HepG2 (cell line): ENCODE data around the gene ISY1. TPM values are rescaled to one million over a fixed set of nuclear protein-coding genes. Genes with fewer than 3 reads are reported as not detected.
A peak's percentile ranks its signal among the peaks of the same experiment; 100 is the strongest.

Experiments used
- ATAC-seq: fragments of 200-7000 bp; cut with Tn5 transposase; 3 replicates; pipeline ENCODE4 v1.9.1; 2020; ENCODE audit warnings: mild to moderate bottlenecking, moderate library complexity
- BruUV-seq: library from RNA; stranded (reverse); fragments of 400-500 nt; replicated peaks from 2 replicates; lab custom pipeline; 2021; lab: Mats Ljungman, UMichigan
- CTCF ChIA-PET: fragments of 300-600 bp; formaldehyde crosslinking; extraction: SDS; loops from one replicate; lab custom pipeline; 2021; ENCODE audit warnings: low total read pairs, inconsistent platforms, low intra/inter-chr PET ratio; lab: Yijun Ruan, JAX
- POLR2A ChIA-PET: fragments of 350-600 bp; sonication (Branson Sonifier 250); formaldehyde crosslinking; loops from one replicate; lab custom pipeline; 2020; ENCODE audit warnings: antibody characterized with exemption, inconsistent platforms; lab: Yijun Ruan, JAX
- DNase-seq: peaks from one replicate; pipeline ENCODE4 v3.0.0-alpha.2; 2015; ENCODE audit warnings: low spot score
- FAIRE-seq: peaks from 3 replicates; lab custom pipeline; 2011; peaks lifted over from hg19 to GRCh38; lab: Jason Lieb, UNC
- H2AFZ ChIP-seq: one replicate; pipeline ENCODE4 v1.6.1; 2011; ENCODE audit warnings: low read length, inconsistent platforms
- H3K27ac ChIP-seq: fragments of 300-600 bp; 3 replicates; pipeline ENCODE4 v1.8.0; 2011; ENCODE audit warnings: mixed run types, mild to moderate bottlenecking, mixed read lengths, low read length, inconsistent platforms; ENCODE audit not compliant: insufficient read depth; ENCODE audit errors: extremely low read length
- H3K27me3 ChIP-seq, 2 experiments: fragments of 200-600 bp in 1 of 2; 2 replicates in 1 of 2; 3 replicates in 1 of 2; pipeline versions ENCODE4 v1.6.0 to v1.8.0; 2011; ENCODE audit warnings: low read length in 2 of 2, mild to moderate bottlenecking in 2 of 2, moderate library complexity in 2 of 2, inconsistent platforms in 1 of 2; ENCODE audit not compliant: insufficient read depth in 2 of 2, control insufficient read depth in 1 of 2
- H3K36me3 ChIP-seq, 2 experiments: fragments of 200-600 bp in 1 of 2; replicated peaks in 1 of 2; 2 replicates in 1 of 2; 3 replicates in 1 of 2; pipeline versions ENCODE4 v1.5.1 to v1.8.0; 2011; ENCODE audit warnings: low read length in 2 of 2, inconsistent platforms in 1 of 2; ENCODE audit not compliant: insufficient read depth in 2 of 2, control insufficient read depth in 1 of 2
- H3K4me1 ChIP-seq: 2 replicates; pipeline ENCODE4 v1.5.1; 2012; ENCODE audit warnings: low read length, inconsistent platforms; ENCODE audit not compliant: insufficient read depth
- H3K4me2 ChIP-seq: 2 replicates; pipeline ENCODE4 v1.6.0; 2011; ENCODE audit warnings: low read depth, low read length, inconsistent platforms
- H3K4me3 ChIP-seq, 3 experiments: fragments of 200-600 bp in 1 of 3; sonication (generic), shearing (Covaris generic) in 1 of 3; replicated peaks in 1 of 3; 2 replicates each; pipeline ENCODE4 v1.5.1; 2011 to 2016; ENCODE audit warnings: low read length in 3 of 3, inconsistent platforms in 2 of 3, low read depth in 2 of 3, mild to moderate bottlenecking in 2 of 3, control low read depth in 1 of 3, mixed read lengths in 1 of 3; ENCODE audit not compliant: insufficient read depth in 1 of 3
- H3K79me2 ChIP-seq: one replicate; pipeline ENCODE4 v1.6.1; 2011; ENCODE audit warnings: low read length, inconsistent platforms; ENCODE audit not compliant: insufficient read depth
- H3K9ac ChIP-seq: 2 replicates; pipeline ENCODE4 v1.6.0; 2011; ENCODE audit warnings: mild to moderate bottlenecking, low read depth, low read length, inconsistent platforms; ENCODE audit not compliant: insufficient read depth
- H3K9me3 ChIP-seq: 2 replicates; pipeline ENCODE4 v1.5.1; 2012; ENCODE audit warnings: mild to moderate bottlenecking, low read length
- H4K20me1 ChIP-seq: 2 replicates; pipeline ENCODE4 v1.6.0; 2011; ENCODE audit warnings: inconsistent platforms, mild to moderate bottlenecking, low read length, moderate library complexity; ENCODE audit not compliant: insufficient read depth
- HNRNPK ChIP-seq: fragments of 200-400 bp; formaldehyde crosslinking; IDR thresholded peaks from 2 replicates; pipeline ENCODE4 v1.6.1; 2018; ENCODE audit warnings: low read length, low read depth, moderate library complexity, mild to moderate bottlenecking; ENCODE audit not compliant: poor library complexity, severe bottlenecking
- PTBP1 ChIP-seq: fragments of 200-400 bp; formaldehyde crosslinking; IDR thresholded peaks from 2 replicates; pipeline ENCODE4 v1.6.1; 2018; ENCODE audit warnings: low read length, low read depth; ENCODE audit not compliant: poor library complexity, severe bottlenecking
- RBFOX2 ChIP-seq: fragments of 200-400 bp; formaldehyde crosslinking; IDR thresholded peaks from 2 replicates; pipeline ENCODE4 v1.6.1; 2017; ENCODE audit warnings: low read depth, mild to moderate bottlenecking, low read length
- RBM22 ChIP-seq: fragments of 200-400 bp; formaldehyde crosslinking; optimal IDR thresholded peaks from 2 replicates; pipeline ENCODE3; 2017; ENCODE audit warnings: mild to moderate bottlenecking, low read length, moderate library complexity
- SP2 ChIP-seq: sonication (generic); formaldehyde crosslinking; IDR thresholded peaks from 2 replicates; pipeline ENCODE4 v1.5.1; 2020; ENCODE audit warnings: mild to moderate bottlenecking, missing genetic modification reagents
- ZBTB1 ChIP-seq: sonication (generic); formaldehyde crosslinking; IDR thresholded peaks from 2 replicates; pipeline ENCODE4 v1.4.0; 2020; ENCODE audit warnings: missing genetic modification reagents, borderline replicate concordance
- WGBS: methylation state at CpG from one replicate; pipeline ENCODE4 v1.1.6; 2017; ENCODE audit warnings: low lambda C conversion rate; 5-methylcytosine and 5-hydroxymethylcytosine counted together
- in situ Hi-C: cut with HindIII; loops from 2 replicates; pipeline ENCODE4 v1.10.0; 2017; ENCODE audit warnings: low pct_unique_long_range_greater_than_20kb; ENCODE audit not compliant: extremely low pct_ligation_motif_present
- intact Hi-C: fragments of 100-400 bp; cut with micrococcal nuclease; formaldehyde crosslinking; loops from one replicate; pipeline ENCODE4 v1.10.0; 2022; ENCODE audit not compliant: unreplicated experiment
- polyA plus RNA-seq, 8 experiments: library from polyadenylated mRNA; depleted of rRNA in 3 of 8; stranded (reverse) in 7 of 8; unstranded in 1 of 8; fragments of >200 nt; fragmentation: Illumina TruSeq in 4 of 8; extraction: Trizol in 4 of 8; gene quantifications; 2 replicates each; pipeline versions ENCODE4 v1.2.1 to v1.2.3, GENCODE V29; 2011 to 2016; ENCODE audit warnings: low read depth in 4 of 8, missing spikeins in 1 of 8, mixed read lengths in 1 of 8; ENCODE audit not compliant: insufficient read depth in 1 of 8
- total RNA-seq, 5 experiments: library from RNA; depleted of rRNA; stranded (reverse); fragments of >200 nt; fragmentation: Illumina TruSeq; extraction: Trizol; gene quantifications; 2 replicates each; pipeline ENCODE4 v1.2.3, GENCODE V29; 2016; ENCODE audit warnings: low read depth in 1 of 5
- TF ChIP-seq, protein P1 (sequence below), 2 experiments: sonication (generic) in 1 of 2; formaldehyde crosslinking in 1 of 2; IDR thresholded peaks; 2 replicates each; pipeline versions ENCODE4 v1.4.0 to v1.6.1; 2016 to 2020; ENCODE audit warnings: borderline replicate concordance in 1 of 2, low read depth in 1 of 2, mild to moderate bottlenecking in 1 of 2, missing genetic modification reagents in 1 of 2

Gene ISY1
- total and polyA plus RNA-seq, 2 of the 13 experiments (the other 11 are each of a cell fraction or from before 2014, with no cell fraction given) = 21.0 to 39.1 TPM

DNA sequence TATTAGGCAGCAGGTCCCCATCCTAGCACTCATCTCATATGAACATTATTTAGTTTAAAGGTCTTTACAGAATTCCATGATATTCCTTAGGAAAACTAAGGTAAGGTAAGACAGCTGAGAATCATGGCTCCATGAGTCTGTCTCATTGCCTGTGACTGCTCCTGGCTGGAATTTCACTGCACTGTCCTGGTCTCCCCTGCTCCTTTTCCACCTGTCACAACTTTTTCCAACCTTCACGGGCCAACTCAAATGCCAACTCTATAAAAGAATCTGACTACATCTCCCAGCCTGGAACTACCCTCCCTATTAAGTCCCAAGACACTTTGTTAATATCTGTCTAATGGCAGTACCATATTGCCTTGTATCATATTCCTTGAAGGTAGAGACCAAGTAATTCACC, 15.2 kb upstream of the ISY1 start:
- Histone ChIP-seq H3K79me2 (peaks cover 96% of the 10 kb centered on the region), H3K27me3 (no peaks in the 10 kb centered on the region), H3K27ac (no peak overlapping the region), H3K4me3 (no peak overlapping the region), H3K36me3 (peaks cover 7 to 48% of the 10 kb centered on the region in 2 experiments), H3K9ac (no peak overlapping the region), H4K20me1 (peaks cover 92% of the 10 kb centered on the region), H3K4me2 (no peak overlapping the region), H3K9me3 (no peaks in the 10 kb centered on the region), H3K4me1 (peaks cover 75% of the 10 kb centered on the region), H2AFZ (no peak overlapping the region)
- in situ Hi-C loops (no loop called here), intact Hi-C loops (no loop called here)
- ATAC-seq = peak; percentile 41; the same call in 2 of the 3 replicates
- no peak for FAIRE-seq
- ChIA-PET POLR2A (interaction anchor here (0.7 kb wide), 1 partner anchor 27 kb away, joined by 3 read pairs; no protein-coding TSS in a partner anchor), CTCF (no interaction called here)
- no TSS peak for BruUV-seq
- DNase-seq = no peak
- TF ChIP-seq SP2 (CRISPR knock-in tag) (no peak), RBFOX2 (peak; percentile 31; the same call in 1 of the 2 replicates), ZBTB1 (no peak), PTBP1 (no peak), RBM22 (peak; percentile 44), HNRNPK (no peak)
- 83% methylated on average over 1 of the region's 1 CpG for WGBS

DNA sequence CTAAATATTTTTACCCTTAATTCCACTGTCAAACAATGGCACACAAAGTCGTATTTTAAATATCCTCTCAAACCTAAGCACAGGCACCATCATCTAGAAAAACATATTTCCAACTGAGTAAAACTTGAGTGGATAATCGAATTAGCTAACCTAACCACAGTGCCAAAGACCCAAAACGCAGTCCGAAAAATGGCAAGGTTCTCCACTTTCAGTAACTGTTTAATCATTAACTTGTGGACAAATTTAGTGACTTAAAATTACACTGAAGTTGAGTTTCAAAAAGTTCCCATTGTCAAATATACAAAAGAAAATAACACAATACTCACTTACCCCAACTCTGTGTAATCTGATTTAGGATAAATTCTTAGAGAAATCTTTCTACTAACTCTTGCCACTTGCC, 12.9 kb upstream of the ISY1 start:
- intact Hi-C loops = no loop called here
- ATAC-seq = no peak
- H3K27ac ChIP-seq = no peak overlapping the region
- ChIA-PET CTCF (interaction anchor here (1.8 kb wide), 1 partner anchor 72 kb away, joined by 4 read pairs; no protein-coding TSS in a partner anchor), POLR2A (no interaction called here)
- no peaks in the 10 kb centered on the region for H3K27me3 ChIP-seq
- H3K9me3 ChIP-seq = no peaks in the 10 kb centered on the region
- in situ Hi-C loops = no loop called here
- H3K4me2 ChIP-seq = no peak overlapping the region
- peaks cover 78% of the 10 kb centered on the region for H3K79me2 ChIP-seq
- peaks cover 52% of the 10 kb centered on the region for H3K4me1 ChIP-seq
- no peak for FAIRE-seq
- H3K4me3 ChIP-seq = no peak overlapping the region
- 41% methylated on average over 4 of the region's 4 CpGs for WGBS
- BruUV-seq = no TSS peak
- H2AFZ ChIP-seq = no peak overlapping the region
- DNase-seq = no peak
- H3K9ac ChIP-seq = no peak overlapping the region
- peaks cover 9 to 61% of the 10 kb centered on the region in 2 experiments for H3K36me3 ChIP-seq
- H4K20me1 ChIP-seq = peaks cover 73% of the 10 kb centered on the region
- TF ChIP-seq, protein P1, sequence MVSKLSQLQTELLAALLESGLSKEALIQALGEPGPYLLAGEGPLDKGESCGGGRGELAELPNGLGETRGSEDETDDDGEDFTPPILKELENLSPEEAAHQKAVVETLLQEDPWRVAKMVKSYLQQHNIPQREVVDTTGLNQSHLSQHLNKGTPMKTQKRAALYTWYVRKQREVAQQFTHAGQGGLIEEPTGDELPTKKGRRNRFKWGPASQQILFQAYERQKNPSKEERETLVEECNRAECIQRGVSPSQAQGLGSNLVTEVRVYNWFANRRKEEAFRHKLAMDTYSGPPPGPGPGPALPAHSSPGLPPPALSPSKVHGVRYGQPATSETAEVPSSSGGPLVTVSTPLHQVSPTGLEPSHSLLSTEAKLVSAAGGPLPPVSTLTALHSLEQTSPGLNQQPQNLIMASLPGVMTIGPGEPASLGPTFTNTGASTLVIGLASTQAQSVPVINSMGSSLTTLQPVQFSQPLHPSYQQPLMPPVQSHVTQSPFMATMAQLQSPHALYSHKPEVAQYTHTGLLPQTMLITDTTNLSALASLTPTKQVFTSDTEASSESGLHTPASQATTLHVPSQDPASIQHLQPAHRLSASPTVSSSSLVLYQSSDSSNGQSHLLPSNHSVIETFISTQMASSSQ (IDR thresholded peaks at IDR 0.05; ENCODE audit: low read depth) = peak; percentile 47; the same call in 1 of the 2 replicates
- TF ChIP-seq, protein P1 (CRISPR knock-in tag; IDR thresholded peaks at IDR 0.05; ENCODE audit: borderline replicate concordance) = no peak
